HG03521 (cell line): ENCODE measurements around the gene GNGT1.
A peak's percentile ranks its signal among the peaks of the same experiment; 100 is the strongest.

Source experiments
- ATAC-seq: cut with Tn5 transposase; IDR thresholded peaks from one replicate; pipeline ENCODE4 v1.9.1; 2021; ENCODE audit warnings: mild to moderate bottlenecking, moderate library complexity; ENCODE audit not compliant: unreplicated experiment

Gene GNGT1

GRCh38 chr7:93906267-93906666 is at the start of gene GNGT1:
TSS of gene GNGT1 (plus strand) at chr7:93906567. CDS start at chr7:93906747, 180 bp downstream.
- ATAC-seq = no peak

GRCh38 chr7:93858857-93859256 is 47.5 kb upstream of the GNGT1 start:
- ATAC-seq = no peak

- no peak for ATAC-seq
Observed at GRCh38 chr7:93860261-93860660, 46.1 kb upstream of the GNGT1 start.

GRCh38 chr7:93861325-93861949 is 44.9 kb upstream of the GNGT1 start:
- no peak for ATAC-seq

- ATAC-seq = no peak
Observed at GRCh38 chr7:93862651-93863050, 43.7 kb upstream of the GNGT1 start.

- ATAC-seq = no peak
Observed at GRCh38 chr7:93866886-93867285, 39.5 kb upstream of the GNGT1 start.

GRCh38 chr7:93873998-93874574 is 32.3 kb upstream of the GNGT1 start:
- ATAC-seq = no peak

- ATAC-seq = no peak
Observed at GRCh38 chr7:93877742-93878141, 28.6 kb upstream of the GNGT1 start.

- ATAC-seq = no peak
Observed at GRCh38 chr7:93879356-93879755, 27.0 kb upstream of the GNGT1 start.

- no peak for ATAC-seq
Observed at GRCh38 chr7:93882468-93882867, 23.9 kb upstream of the GNGT1 start.

- no peak for ATAC-seq
Observed at GRCh38 chr7:93883078-93883916, 23.1 kb upstream of the GNGT1 start.

GRCh38 chr7:93883917-93884345 is 22.4 kb upstream of the GNGT1 start:
- ATAC-seq = no peak

- ATAC-seq = no peak
Observed at GRCh38 chr7:93884541-93884940, 21.8 kb upstream of the GNGT1 start.

GRCh38 chr7:93889261-93889660 is 17.1 kb upstream of the GNGT1 start:
- ATAC-seq = no peak

GRCh38 chr7:93890041-93890463 is 16.3 kb upstream of the GNGT1 start:
- ATAC-seq = peak; percentile 55

GRCh38 chr7:93890464-93891068 is 15.8 kb upstream of the GNGT1 start, which contains the start of gene TFPI2:
TSS of gene TFPI2 (minus strand) at chr7:93890753. CDS start at chr7:93890678, 75 bp downstream.
- ATAC-seq = peak; percentile 46

- ATAC-seq = no peak
Observed at GRCh38 chr7:93894426-93894825, 11.9 kb upstream of the GNGT1 start.

GRCh38 chr7:93894966-93895640 is 11.3 kb upstream of the GNGT1 start:
- ATAC-seq = no peak

GRCh38 chr7:93895859-93896600 is 10.3 kb upstream of the GNGT1 start:
- ATAC-seq = no peak

- no peak for ATAC-seq
Observed at GRCh38 chr7:93897680-93898079, 8.7 kb upstream of the GNGT1 start.
